Kidney (tissue), 14 donors: ENCODE measurements around the gene SH3RF2. TPM values are rescaled to one million over a fixed set of nuclear protein-coding genes. Genes with fewer than 3 reads are reported as not detected.

Experiments
- DNase-seq, 5 donors: peaks; one replicate each; pipeline ENCODE4 v3.0.0-alpha.2; 2013 to 2020
- FAIRE-seq: peaks from 2 replicates; lab custom pipeline; 2012; peaks lifted over from hg19 to GRCh38; lab: Jason Lieb, UNC
- H3K27ac ChIP-seq, 2 donors: one replicate each; pipeline ENCODE4 v1.7.0; 2013; ENCODE audit warnings: low read depth in 2 of 2, low read length in 2 of 2, inconsistent platforms in 1 of 2
- H3K27me3 ChIP-seq: one replicate; pipeline ENCODE4 v1.7.1; 2013; ENCODE audit warnings: low read length, inconsistent platforms; ENCODE audit not compliant: control insufficient read depth, insufficient read depth
- H3K36me3 ChIP-seq, 3 donors: one replicate each; pipeline versions ENCODE4 v1.7.0 to v1.7.1; 2013; ENCODE audit warnings: low read length in 3 of 3, control low read depth in 1 of 3, inconsistent platforms in 1 of 3; ENCODE audit not compliant: insufficient read depth in 3 of 3, control insufficient read depth in 2 of 3
- H3K4me1 ChIP-seq, 3 donors: one replicate each; pipeline versions ENCODE4 v1.7.0 to v1.7.1; 2013; ENCODE audit warnings: low read length in 3 of 3, inconsistent platforms in 1 of 3, low read depth in 1 of 3; ENCODE audit not compliant: control insufficient read depth in 2 of 3, insufficient read depth in 2 of 3
- H3K4me3 ChIP-seq, 3 donors: one replicate each; pipeline versions ENCODE4 v1.7.0 to v1.8.1; 2013; ENCODE audit warnings: low read length in 3 of 3, control low read depth in 1 of 3, inconsistent platforms in 1 of 3
- H3K9ac ChIP-seq, 3 donors: one replicate each; pipeline versions ENCODE4 v1.7.0 to v1.7.1; 2013; ENCODE audit warnings: low read length in 3 of 3, control low read depth in 1 of 3, inconsistent platforms in 1 of 3
- H3K9me3 ChIP-seq, 3 donors: one replicate each; pipeline versions ENCODE4 v1.7.0 to v1.7.1; 2013; ENCODE audit warnings: low read length in 3 of 3, control low read depth in 1 of 3, inconsistent platforms in 1 of 3; ENCODE audit not compliant: control insufficient read depth in 2 of 3, insufficient read depth in 1 of 3
- CTCF ChIP-seq: IDR thresholded peaks from 3 replicates; pipeline ENCODE4 v1.5.1; 2012; ENCODE audit warnings: mild to moderate bottlenecking, moderate library complexity, borderline replicate concordance; ENCODE audit not compliant: insufficient read depth; ENCODE audit errors: extremely low read depth
- intact Hi-C: fragments of 100-400 bp; cut with DNase I; formaldehyde crosslinking; loops from one replicate; pipeline ENCODE4 v1.11.1; 2022
- polyA plus RNA-seq: library from polyadenylated mRNA; stranded (reverse); fragments of 350-450 nt; fragmentation: Illumina TruSeq; extraction: RNeasy Lipid Tissue Mini Kit (QIAGEN cat#74804); gene quantifications from one replicate; pipeline ENCODE4 v1.2.3, GENCODE V29; 2014; ENCODE audit warnings: low read depth, low replicate concordance; ENCODE audit not compliant: insufficient read depth
- total RNA-seq: library from RNA; stranded (reverse); fragmentation: NEBNext Ultra II Directional; extraction: Animal tissue kit (Norgen Biotek cat#: 25700); gene quantifications from one replicate; pipeline ENCODE4 v1.2.1, GENCODE V29; 2021
- donor health status: control.
- donor health status: control.
- donor health status: control.
- donor health status: control.
- donor health status: control.
- donor health status: DM: yes; HTN: yes; CAD: no.
- donor health status: Normal renal cell carcinoma (clear cell type).

Gene SH3RF2
- total and polyA plus RNA-seq, 2 donors from 2014 or later: 1.3 to 4.9 TPM

GRCh38 chr5:145947581-145947980, 11.2 kb downstream of the SH3RF2 start:
- TF ChIP-seq CTCF: no peak
- no peaks in the 10 kb centered on the region for H3K36me3 ChIP-seq
- H3K9ac ChIP-seq: no peak overlapping the region
- intact Hi-C loops: no loop called here
- no peaks in the 10 kb centered on the region for H3K4me1 ChIP-seq
- H3K27ac ChIP-seq: no peak overlapping the region
- DNase-seq (no peak), FAIRE-seq (no peak)
- no peaks in the 10 kb centered on the region for H3K9me3 ChIP-seq
- H3K27me3 ChIP-seq: no peaks in the 10 kb centered on the region
- no peak overlapping the region for H3K4me3 ChIP-seq

DNA sequence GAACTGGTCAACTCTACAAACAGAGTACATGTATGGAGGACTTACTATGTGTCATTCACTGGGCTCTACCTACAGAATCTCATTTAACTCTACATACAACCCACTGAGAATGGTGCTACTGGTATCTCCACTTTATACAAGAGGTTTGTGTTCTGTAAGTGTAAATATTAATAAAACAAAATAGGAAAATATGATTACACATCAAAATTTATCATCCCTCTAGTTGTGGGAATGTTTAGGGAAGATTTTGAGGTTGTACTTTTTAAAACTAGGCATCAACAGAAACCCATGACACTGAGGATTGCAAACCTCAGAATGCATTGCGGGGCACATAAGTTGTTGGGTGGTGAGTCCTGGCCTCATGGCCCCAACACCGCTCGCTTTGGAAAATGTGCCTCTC, 11.7 kb downstream of the SH3RF2 start:
- TF ChIP-seq CTCF: no peak
- DNase-seq (no peak), FAIRE-seq (no peak)
- Histone ChIP-seq H3K36me3 (no peaks in the 10 kb centered on the region), H3K4me3 (no peak overlapping the region), H3K27ac (no peak overlapping the region), H3K27me3 (no peaks in the 10 kb centered on the region), H3K9me3 (no peaks in the 10 kb centered on the region), H3K4me1 (no peaks in the 10 kb centered on the region), H3K9ac (no peak overlapping the region)
- intact Hi-C loops: no loop called here

DNA sequence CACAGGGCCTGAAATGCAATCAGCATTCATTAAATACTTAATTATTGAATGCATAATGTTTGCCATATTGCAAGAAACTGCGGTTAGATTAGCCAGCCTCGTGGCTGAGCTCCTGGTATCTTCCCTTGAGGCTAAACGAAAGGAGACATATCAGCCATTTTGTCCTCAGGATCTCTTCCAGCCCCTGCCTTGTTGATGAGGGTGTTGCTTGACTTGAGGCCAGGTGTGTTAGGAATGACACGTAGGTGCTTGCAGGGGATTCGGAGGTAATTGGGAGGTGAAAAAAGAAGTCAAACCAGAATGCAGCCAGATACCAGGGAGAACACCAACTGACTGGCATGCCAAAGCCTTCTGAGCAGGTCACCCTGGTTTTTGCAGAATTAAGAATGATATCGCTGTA, 12.5 kb downstream of the SH3RF2 start:
- intact Hi-C loops: no loop called here
- H3K4me1 ChIP-seq: no peaks in the 10 kb centered on the region
- no peaks in the 10 kb centered on the region for H3K9me3 ChIP-seq
- no peak overlapping the region for H3K9ac ChIP-seq
- TF ChIP-seq CTCF: no peak
- H3K27ac ChIP-seq: no peak overlapping the region
- no peak for FAIRE-seq
- no peak overlapping the region for H3K4me3 ChIP-seq
- DNase-seq: no peak
- no peaks in the 10 kb centered on the region for H3K27me3 ChIP-seq
- no peaks in the 10 kb centered on the region for H3K36me3 ChIP-seq

DNA sequence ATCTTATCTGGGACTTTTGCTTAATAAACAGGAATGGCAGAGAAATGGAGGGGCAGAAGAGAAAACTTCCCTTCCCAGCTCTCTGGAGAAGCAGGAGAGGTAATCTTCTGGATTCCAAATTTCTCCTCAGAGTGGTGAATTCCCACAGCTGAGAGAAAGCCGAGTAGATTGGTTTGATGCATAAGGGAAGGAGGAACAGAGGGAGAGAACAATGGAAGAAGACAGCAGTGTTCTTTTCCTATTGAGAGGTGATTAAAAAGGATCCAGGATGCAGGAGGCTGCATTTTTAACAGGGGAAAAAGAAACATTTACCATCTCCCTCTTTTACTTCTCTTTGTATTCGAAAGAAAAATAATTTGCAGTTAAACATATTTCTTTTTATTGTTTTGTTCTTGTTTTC, 13.1 kb downstream of the SH3RF2 start:
- no peak for TF ChIP-seq CTCF
- no peaks in the 10 kb centered on the region for H3K9me3 ChIP-seq
- H3K27ac ChIP-seq: no peak overlapping the region
- H3K36me3 ChIP-seq: no peaks in the 10 kb centered on the region
- DNase-seq (no peak), FAIRE-seq (no peak)
- no peak overlapping the region for H3K4me3 ChIP-seq
- H3K27me3 ChIP-seq: no peaks in the 10 kb centered on the region
- no peak overlapping the region for H3K9ac ChIP-seq
- H3K4me1 ChIP-seq: no peaks in the 10 kb centered on the region
- intact Hi-C loops: no loop called here
